Epithelial cell of alveolus of lung (primary cell): ENCODE results near the gene GSTO2. TPM values are rescaled to one million over a fixed set of nuclear protein-coding genes. Genes with fewer than 3 reads are reported as not detected.

ENCODE experiments used
- total RNA-seq: library from RNA; depleted of rRNA; stranded (reverse); fragments of >200 nt; gene quantifications from 2 replicates; pipeline ENCODE4 v1.2.1, GENCODE V29; 2015

GSTO2 gene
- total RNA-seq, result 8.9 and 18.4 TPM in 2 replicates

GRCh38 chr10:104268713-104269645 is at the start of gene GSTO2:
Gene GSTO2 (plus strand): TSS chr10:104269184. CDS start chr10:104274916, 5,732 bp downstream.

GRCh38 chr10:104231784-104232612 is 37.0 kb upstream of the GSTO2 start, which contains the start of gene CFAP43:
Gene CFAP43 (minus strand): TSS chr10:104232364. CDS start chr10:104232246, 118 bp downstream.

GRCh38 chr10:104254493-104255310 is 14.3 kb upstream of the GSTO2 start, which contains the start of gene GSTO1:
Gene GSTO1 (plus strand): TSS chr10:104254892. CDS start chr10:104254929, 37 bp downstream.

GRCh38 chr10:104337985-104338735 is 69.2 kb downstream of the GSTO2 start, which contains the start of gene ITPRIP:
Gene ITPRIP (minus strand): TSS chr10:104338465. CDS start chr10:104316051, 22,414 bp downstream.

GRCh38 chr10:104353325-104354048 is 84.5 kb downstream of the GSTO2 start, which contains the start of gene CFAP58:
Gene CFAP58 (plus strand): TSS chr10:104353833. CDS start chr10:104353898, 65 bp downstream.

Other genes with a start within 250 kb of the GSTO2 start
- gene COL17A1, start 183.3 kb upstream of the GSTO2 start, total RNA-seq, result 1.0 and 7.5 TPM in 2 replicates
- 7.4 and 8.9 TPM in 2 replicates for gene SFR1, start 147.0 kb upstream of the GSTO2 start, total RNA-seq
- gene CFAP43, start 36.8 kb upstream of the GSTO2 start, total RNA-seq, result 1.0 TPM in 1 of 2 replicates, not detected in the other
- 198 and 338 TPM in 2 replicates for gene GSTO1, start 14.3 kb upstream of the GSTO2 start, total RNA-seq
- 49.5 and 59.3 TPM in 2 replicates for gene ITPRIP, start 69.3 kb downstream of the GSTO2 start, total RNA-seq
- gene CFAP58, start 84.6 kb downstream of the GSTO2 start, total RNA-seq, result 0.65 and 1.2 TPM in 2 replicates